Subcutaneous adipose tissue (tissue), 4 donors: Measurements from ENCODE around the gene SGCE. TPM values are rescaled to one million over a fixed set of nuclear protein-coding genes. Genes with fewer than 3 reads are reported as not detected.

Experiments
- total RNA-seq, 4 donors: library from RNA; depleted of rRNA; stranded (reverse); fragments of >200 nt; gene quantifications; one replicate each; pipeline ENCODE4 v1.1.0, GENCODE V29; 2016
- TF ChIP-seq, protein P1 (sequence below): fragments of 450-650 bp; IDR thresholded peaks from one replicate; pipeline ENCODE4 v1.5.1; 2016; ENCODE audit warnings: low read depth, mild to moderate bottlenecking, control low read depth, antibody characterized with exemption, moderate library complexity

SGCE gene
- total RNA-seq, 4 donors from 2014 or later, result 59.3 to 123 (median 108) TPM

DNA sequence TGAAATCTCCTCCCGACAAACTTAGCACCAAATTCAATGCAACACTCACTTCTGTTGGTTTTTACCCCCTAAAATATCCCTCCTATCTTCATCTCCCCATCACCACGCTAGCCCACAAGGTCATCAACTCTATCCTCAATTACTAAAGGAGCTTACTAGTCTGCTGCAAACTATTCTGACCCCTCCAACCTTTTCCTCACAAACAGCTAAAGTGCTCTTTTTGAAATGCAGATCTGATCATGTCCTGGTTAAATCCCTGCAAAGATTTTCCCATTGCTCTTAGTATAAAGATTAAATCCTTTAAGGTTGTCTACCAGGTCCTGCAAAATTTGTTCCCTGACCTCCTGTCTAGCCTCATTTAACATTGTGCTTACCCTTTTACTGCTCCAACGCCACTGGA is 8.6 kb downstream of the SGCE start:
- TF ChIP-seq, protein P1, sequence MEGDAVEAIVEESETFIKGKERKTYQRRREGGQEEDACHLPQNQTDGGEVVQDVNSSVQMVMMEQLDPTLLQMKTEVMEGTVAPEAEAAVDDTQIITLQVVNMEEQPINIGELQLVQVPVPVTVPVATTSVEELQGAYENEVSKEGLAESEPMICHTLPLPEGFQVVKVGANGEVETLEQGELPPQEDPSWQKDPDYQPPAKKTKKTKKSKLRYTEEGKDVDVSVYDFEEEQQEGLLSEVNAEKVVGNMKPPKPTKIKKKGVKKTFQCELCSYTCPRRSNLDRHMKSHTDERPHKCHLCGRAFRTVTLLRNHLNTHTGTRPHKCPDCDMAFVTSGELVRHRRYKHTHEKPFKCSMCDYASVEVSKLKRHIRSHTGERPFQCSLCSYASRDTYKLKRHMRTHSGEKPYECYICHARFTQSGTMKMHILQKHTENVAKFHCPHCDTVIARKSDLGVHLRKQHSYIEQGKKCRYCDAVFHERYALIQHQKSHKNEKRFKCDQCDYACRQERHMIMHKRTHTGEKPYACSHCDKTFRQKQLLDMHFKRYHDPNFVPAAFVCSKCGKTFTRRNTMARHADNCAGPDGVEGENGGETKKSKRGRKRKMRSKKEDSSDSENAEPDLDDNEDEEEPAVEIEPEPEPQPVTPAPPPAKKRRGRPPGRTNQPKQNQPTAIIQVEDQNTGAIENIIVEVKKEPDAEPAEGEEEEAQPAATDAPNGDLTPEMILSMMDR, result no peak

DNA sequence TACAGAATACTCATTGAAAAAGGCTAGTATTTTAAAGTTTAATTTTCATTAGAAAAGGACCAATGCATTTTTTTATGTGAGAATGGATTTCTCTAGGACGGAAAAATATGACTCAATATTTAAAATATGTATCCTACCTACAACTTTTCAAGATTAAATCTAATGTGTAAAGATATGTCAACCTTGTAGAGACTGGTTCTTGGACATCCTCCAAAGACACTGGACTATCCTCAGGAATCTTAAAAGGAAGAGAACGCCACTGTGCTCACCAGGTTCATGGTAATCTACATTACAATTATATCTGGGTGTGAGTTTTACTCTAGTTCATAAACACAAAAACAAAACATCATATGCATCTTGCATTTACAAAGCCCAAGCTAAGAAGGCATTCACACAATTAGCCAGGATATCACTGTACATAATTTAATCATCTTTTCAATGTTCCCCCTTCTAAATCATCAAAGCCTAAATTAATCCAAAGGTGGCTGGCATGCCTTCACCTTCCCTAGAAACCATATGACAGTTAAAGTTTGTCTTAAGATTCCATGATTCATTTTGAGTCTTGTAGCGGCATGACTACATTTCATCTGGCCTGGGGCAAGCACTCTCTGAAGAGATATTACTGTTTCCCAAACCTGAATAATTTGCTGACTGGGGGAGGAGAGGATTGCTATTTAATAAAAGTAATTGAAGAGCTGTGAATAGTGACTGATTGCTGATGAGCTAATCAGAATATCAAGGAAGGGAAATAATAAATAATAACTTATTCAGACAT is 12.0 kb downstream of the SGCE start:
- TF ChIP-seq, protein P1, result no peak

DNA sequence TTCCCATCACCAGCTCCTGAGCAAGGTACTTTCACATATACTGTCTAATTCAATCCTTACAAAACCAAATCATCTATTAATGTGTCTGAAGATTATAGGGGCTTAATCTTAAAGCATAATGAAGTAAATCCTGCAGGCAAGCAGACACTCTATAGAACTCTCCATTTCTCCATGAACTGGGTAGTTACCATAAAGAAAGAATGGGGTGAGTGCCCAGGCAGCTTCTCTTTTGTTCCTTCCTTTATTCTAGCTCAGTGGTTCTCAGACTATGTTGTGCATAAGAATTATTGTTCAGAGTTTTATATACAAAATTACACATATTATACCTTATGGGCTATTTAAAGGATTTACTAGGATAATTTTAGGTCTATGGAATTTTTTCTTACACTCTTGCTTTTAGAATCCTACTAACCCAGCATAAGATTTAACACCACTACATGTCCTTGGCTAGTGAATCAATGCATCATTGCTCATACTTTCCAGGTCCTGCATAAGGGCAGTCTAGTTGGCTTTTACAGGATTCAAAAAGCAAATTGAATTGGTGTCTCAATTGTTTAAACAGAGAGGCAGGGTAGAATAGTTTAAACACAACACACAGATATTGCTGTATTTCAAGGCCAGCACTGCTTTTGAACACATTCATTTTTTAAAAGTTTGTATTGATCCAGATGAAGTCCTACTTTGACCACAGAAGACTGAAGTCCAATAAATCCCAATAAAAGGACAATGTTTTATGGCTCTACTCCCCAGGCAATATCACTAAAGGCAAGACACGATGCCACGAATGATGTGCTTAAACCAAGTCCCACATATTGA is 12.9 kb downstream of the SGCE start:
- TF ChIP-seq, protein P1, result no peak

DNA sequence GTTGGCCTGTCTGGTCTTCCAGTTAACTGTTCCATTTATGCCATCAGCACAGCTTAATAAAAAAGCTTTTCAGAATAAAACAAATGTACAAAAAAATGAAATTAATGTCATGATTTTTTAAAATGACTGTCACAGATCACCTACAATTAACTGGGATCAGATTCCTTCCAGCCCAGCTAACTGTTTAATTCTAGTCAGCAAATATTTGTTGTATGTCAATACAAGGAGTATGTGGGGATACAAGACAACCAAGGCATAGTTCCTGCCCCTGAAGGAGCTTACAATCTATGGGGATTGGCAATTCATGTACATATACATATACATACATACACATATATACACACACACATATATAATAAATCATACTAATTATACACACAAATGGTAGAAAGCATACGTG is 16.5 kb downstream of the SGCE start:
- TF ChIP-seq, protein P1, result no peak

DNA sequence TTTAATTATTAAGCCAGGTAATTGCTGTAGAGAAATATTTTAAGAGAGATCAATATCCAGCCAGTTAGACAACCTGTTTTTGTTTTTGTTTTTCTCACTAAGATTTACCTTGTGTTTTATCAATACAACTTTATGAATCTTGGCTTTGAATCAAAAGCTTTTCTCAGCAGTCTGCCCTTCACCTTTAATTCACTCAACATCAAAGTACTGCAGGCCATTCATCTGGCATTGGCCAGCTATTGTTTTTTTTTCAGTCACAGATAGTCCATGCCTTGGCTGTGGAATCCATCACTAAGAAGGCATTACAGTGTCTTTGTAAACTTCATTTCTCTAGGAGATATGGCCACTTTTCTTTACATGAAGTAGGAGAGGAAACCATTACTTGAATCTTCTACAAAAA is 20.2 kb downstream of the SGCE start:
- TF ChIP-seq, protein P1, result no peak

DNA sequence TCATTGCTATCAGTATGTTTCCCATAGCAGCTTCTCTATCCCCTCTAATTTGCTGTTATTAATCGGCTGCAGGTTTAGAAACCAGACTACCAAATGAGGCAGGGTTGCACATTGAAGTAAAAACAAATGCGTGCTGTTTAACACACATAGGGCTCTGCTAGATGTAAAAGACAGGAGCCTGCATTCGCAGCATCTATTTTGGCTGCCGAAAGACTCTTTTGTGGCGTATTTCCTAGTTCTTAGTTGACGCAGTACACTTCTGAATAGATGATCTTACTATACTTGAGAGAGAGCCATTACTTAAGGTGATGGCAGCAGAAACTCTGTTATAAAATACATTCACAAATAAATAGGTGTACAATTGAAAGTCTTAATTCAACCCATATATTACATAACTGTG is 21.4 kb downstream of the SGCE start:
- TF ChIP-seq, protein P1, result no peak

DNA sequence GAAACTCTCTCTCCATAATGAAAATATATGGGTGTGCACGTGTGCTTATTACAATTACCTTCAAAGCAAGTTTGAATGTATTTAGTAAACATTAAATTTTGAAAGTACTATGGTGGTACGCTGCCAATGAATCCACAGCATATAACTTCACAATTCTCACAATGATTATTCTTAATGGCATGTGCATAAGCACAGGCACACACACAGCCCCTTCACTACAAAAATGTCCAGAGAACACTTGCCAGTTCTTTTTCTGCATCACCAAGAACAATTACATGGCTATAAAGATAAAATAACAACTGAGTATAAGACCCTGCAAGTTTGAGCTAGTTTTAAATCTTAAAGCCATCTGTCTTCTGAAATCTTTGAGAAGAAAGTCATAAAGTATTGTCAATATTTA is 22.2 kb downstream of the SGCE start:
- TF ChIP-seq, protein P1, result no peak
